GM12874 (cell line): ENCODE results near the gene IL6ST.

Experiments
- CTCF ChIP-seq: IDR thresholded peaks from 2 replicates; pipeline ENCODE4 v1.5.1; 2011; ENCODE audit warnings: low read depth, mild to moderate bottlenecking, control low read depth, low read length, moderate library complexity; ENCODE audit not compliant: insufficient read depth

The IL6ST gene

GRCh38 chr5:55917402-55918086, 77.2 kb downstream of the IL6ST start:
- no peak for TF ChIP-seq CTCF

- TF ChIP-seq CTCF: no peak
These were observed 77.8 kb downstream of the IL6ST start for GRCh38 chr5:55916986-55917385.

GRCh38 chr5:55915783-55916182, 79.0 kb downstream of the IL6ST start:
- TF ChIP-seq CTCF: no peak

- no peak for TF ChIP-seq CTCF
These were observed 79.8 kb downstream of the IL6ST start for GRCh38 chr5:55914971-55915370.

- TF ChIP-seq CTCF: no peak
These were observed 81.0 kb downstream of the IL6ST start for GRCh38 chr5:55913466-55914413.

- TF ChIP-seq CTCF: no peak
These were observed 82.7 kb downstream of the IL6ST start for GRCh38 chr5:55911784-55912653.

- no peak for TF ChIP-seq CTCF
These were observed 86.0 kb downstream of the IL6ST start for GRCh38 chr5:55908804-55909203.
